CD14-positive monocyte (primary cell): ENCODE measurements around the gene ADAM19. TPM values are rescaled to one million over a fixed set of nuclear protein-coding genes. Genes with fewer than 3 reads are reported as not detected.

Experiments used
- DNase-seq, 3 donors: peaks; one replicate each; pipeline ENCODE4 v3.0.0-alpha.2; 2011 to 2022
- H2AFZ ChIP-seq: 2 replicates; pipeline ENCODE4 v1.6.0; 2012; ENCODE audit warnings: mild to moderate bottlenecking, low read depth, low read length, inconsistent platforms; ENCODE audit not compliant: insufficient read depth, poor library complexity, severe bottlenecking
- H3K27ac ChIP-seq, 2 donors: 1 replicate in 1 of 2; 2 replicates in 1 of 2; pipeline ENCODE4 v1.5.1; 2012 to 2013; ENCODE audit warnings: low read length in 2 of 2, control low read depth in 1 of 2, inconsistent platforms in 1 of 2, low read depth in 1 of 2, mild to moderate bottlenecking in 1 of 2
- H3K27me3 ChIP-seq, 2 donors: one replicate each; pipeline versions ENCODE4 v1.6.0 to v1.6.1; 2011 to 2013; ENCODE audit warnings: low read length in 2 of 2; ENCODE audit not compliant: control insufficient read depth in 2 of 2, insufficient read depth in 2 of 2
- H3K36me3 ChIP-seq, 2 donors: replicated peaks in 1 of 2; 1 replicate in 1 of 2; 2 replicates in 1 of 2; pipeline versions ENCODE4 v1.5.1 to v1.6.1; 2012 to 2013; ENCODE audit warnings: low read length in 2 of 2, control low read depth in 1 of 2, inconsistent platforms in 1 of 2, mild to moderate bottlenecking in 1 of 2; ENCODE audit not compliant: insufficient read depth in 2 of 2, control insufficient read depth in 1 of 2
- H3K4me1 ChIP-seq, 2 donors: 1 replicate in 1 of 2; 2 replicates in 1 of 2; pipeline versions ENCODE4 v1.5.1 to v1.6.1; 2012 to 2013; ENCODE audit warnings: low read length in 2 of 2, control low read depth in 1 of 2, inconsistent platforms in 1 of 2, mild to moderate bottlenecking in 1 of 2, moderate library complexity in 1 of 2; ENCODE audit not compliant: insufficient read depth in 2 of 2, control insufficient read depth in 1 of 2
- H3K4me2 ChIP-seq: replicated peaks from 2 replicates; pipeline ENCODE3; 2012; ENCODE audit warnings: low read length, moderate library complexity, mild to moderate bottlenecking; ENCODE audit not compliant: poor library complexity, severe bottlenecking; ENCODE audit errors: extremely low read depth
- H3K4me3 ChIP-seq, 3 experiments: fragments of 200-600 bp in 1 of 3; sonication (generic) in 1 of 3; replicated peaks in 1 of 3; 1 replicate in 2 of 3; 2 replicates in 1 of 3; pipeline ENCODE4 v1.5.1; 2011 to 2013; ENCODE audit warnings: low read length in 3 of 3, mild to moderate bottlenecking in 3 of 3, control low read depth in 2 of 3, low read depth in 2 of 3, inconsistent platforms in 1 of 3, moderate library complexity in 1 of 3
- H3K79me2 ChIP-seq: 2 replicates; pipeline ENCODE4 v1.6.0; 2012; ENCODE audit warnings: mild to moderate bottlenecking, control low read depth, inconsistent platforms, low read length, moderate library complexity; ENCODE audit not compliant: insufficient read depth
- H3K9ac ChIP-seq: 2 replicates; pipeline ENCODE4 v1.6.0; 2017; ENCODE audit warnings: low read length, mild to moderate bottlenecking; ENCODE audit not compliant: insufficient read depth, poor library complexity, severe bottlenecking
- H3K9me3 ChIP-seq, 2 donors: replicated peaks in 1 of 2; 1 replicate in 1 of 2; 2 replicates in 1 of 2; pipeline versions ENCODE4 v1.5.1 to v1.6.1; 2012 to 2013; ENCODE audit warnings: low read length in 2 of 2, control low read depth in 1 of 2; ENCODE audit not compliant: control insufficient read depth in 1 of 2, insufficient read depth in 1 of 2
- H4K20me1 ChIP-seq: 2 replicates; pipeline ENCODE4 v1.6.0; 2012; ENCODE audit warnings: mild to moderate bottlenecking, low read length, control low read depth, moderate library complexity; ENCODE audit not compliant: insufficient read depth
- H3K27ac Mint-ChIP-seq, 7 donors: one replicate each; pipeline ENCODE4 v1.8.0; 2020; ENCODE audit warnings: mild to moderate bottlenecking in 7 of 7, mixed read lengths in 7 of 7, moderate library complexity in 6 of 7, inconsistent platforms in 2 of 7
- H3K27me3 Mint-ChIP-seq, 3 donors: one replicate each; pipeline ENCODE4 v1.8.0; 2021 to 2022; ENCODE audit warnings: low read depth in 3 of 3, mild to moderate bottlenecking in 3 of 3, mixed read lengths in 3 of 3, moderate library complexity in 3 of 3, inconsistent platforms in 1 of 3
- H3K36me3 Mint-ChIP-seq, 2 donors: one replicate each; pipeline ENCODE4 v1.8.0; 2020; ENCODE audit warnings: mixed read lengths in 2 of 2, inconsistent platforms in 1 of 2, mild to moderate bottlenecking in 1 of 2
- H3K4me1 Mint-ChIP-seq: one replicate; pipeline ENCODE4 v1.8.0; 2020; ENCODE audit warnings: mild to moderate bottlenecking, mixed read lengths
- H3K4me3 Mint-ChIP-seq, 2 donors: one replicate each; pipeline ENCODE4 v1.8.0; 2020; ENCODE audit warnings: mild to moderate bottlenecking in 2 of 2, mixed read lengths in 2 of 2, moderate library complexity in 1 of 2
- H3K9me3 Mint-ChIP-seq, 7 donors: one replicate each; pipeline ENCODE4 v1.8.0; 2020 to 2022; ENCODE audit warnings: mixed read lengths in 7 of 7, mild to moderate bottlenecking in 6 of 7, moderate library complexity in 6 of 7, inconsistent platforms in 2 of 7
- WGBS: methylation state at CpG from one replicate; pipeline ENCODE4 v1.1.5; 2013; ENCODE audit warnings: missing lambda C conversion rate; ENCODE audit not compliant: insufficient coverage; 5-methylcytosine and 5-hydroxymethylcytosine counted together
- intact Hi-C, 2 donors: fragments of 100-400 bp; cut with micrococcal nuclease; formaldehyde crosslinking; loops; one replicate each; pipeline versions ENCODE4 v1.15.0 to v1.15.1; 2023
- polyA plus RNA-seq, 3 donors: library from polyadenylated mRNA; depleted of rRNA in 1 of 3; unstranded in 2 of 3; stranded (reverse) in 1 of 3; fragments of 300-500 nt in 2 of 3; fragments of >200 nt in 1 of 3; fragmentation: Illumina TruSeq in 2 of 3; gene quantifications; 1 replicate in 2 of 3; 2 replicates in 1 of 3; pipeline ENCODE4 v1.2.3, GENCODE V29; 2012 to 2021
- TF ChIP-seq, protein P1 (sequence below): fragments of 200-600 bp; IDR thresholded peaks from one replicate; pipeline ENCODE4 v1.8.0; 2022; ENCODE audit warnings: antibody characterized with exemption, mild to moderate bottlenecking

ADAM19 gene
- polyA plus RNA-seq, 3 donors: 3.0 to 12.7 (median 6.2) TPM

DNA sequence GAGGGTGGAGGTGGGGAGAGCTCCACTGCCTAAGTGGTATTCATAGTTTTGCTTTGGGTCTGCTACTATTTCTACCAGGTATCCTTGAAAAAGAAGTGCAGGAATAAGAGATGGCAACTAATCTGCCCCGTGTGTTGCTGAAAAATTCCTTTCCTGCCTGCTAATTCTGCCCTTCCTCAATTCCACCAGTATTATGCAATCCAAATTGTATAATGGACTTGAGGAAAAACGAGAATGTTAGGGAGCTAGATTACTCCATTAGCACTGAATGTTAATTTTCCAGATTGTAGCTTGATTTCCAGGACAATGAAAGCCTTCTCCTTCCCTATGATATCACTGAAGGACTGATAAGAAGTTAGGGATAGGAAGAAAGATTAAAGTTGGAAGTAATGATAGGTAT, 16.9 kb downstream of the ADAM19 start:
- H3K27ac Mint-ChIP-seq: no peak overlapping the region
- H3K9me3 Mint-ChIP-seq: no peaks in the 10 kb centered on the region
- peak in 1 of 3 donors; percentile 24 for DNase-seq
- Histone ChIP-seq H3K27ac (no peak overlapping the region), H3K79me2 (peaks cover 30% of the 10 kb centered on the region), H3K36me3 (peaks cover 13 to 27% of the 10 kb centered on the region in 2 donors), H3K27me3 (no peaks in the 10 kb centered on the region), H3K9ac (no peak overlapping the region), H3K9me3 (no peaks in the 10 kb centered on the region), H3K4me3 (no peak overlapping the region), H2AFZ (no peak overlapping the region), H4K20me1 (peaks cover 4% of the 10 kb centered on the region), H3K4me1 (peaks cover 60 to 76% of the 10 kb centered on the region in 2 donors), H3K4me2 (no peak overlapping the region)
- TF ChIP-seq, protein P1, sequence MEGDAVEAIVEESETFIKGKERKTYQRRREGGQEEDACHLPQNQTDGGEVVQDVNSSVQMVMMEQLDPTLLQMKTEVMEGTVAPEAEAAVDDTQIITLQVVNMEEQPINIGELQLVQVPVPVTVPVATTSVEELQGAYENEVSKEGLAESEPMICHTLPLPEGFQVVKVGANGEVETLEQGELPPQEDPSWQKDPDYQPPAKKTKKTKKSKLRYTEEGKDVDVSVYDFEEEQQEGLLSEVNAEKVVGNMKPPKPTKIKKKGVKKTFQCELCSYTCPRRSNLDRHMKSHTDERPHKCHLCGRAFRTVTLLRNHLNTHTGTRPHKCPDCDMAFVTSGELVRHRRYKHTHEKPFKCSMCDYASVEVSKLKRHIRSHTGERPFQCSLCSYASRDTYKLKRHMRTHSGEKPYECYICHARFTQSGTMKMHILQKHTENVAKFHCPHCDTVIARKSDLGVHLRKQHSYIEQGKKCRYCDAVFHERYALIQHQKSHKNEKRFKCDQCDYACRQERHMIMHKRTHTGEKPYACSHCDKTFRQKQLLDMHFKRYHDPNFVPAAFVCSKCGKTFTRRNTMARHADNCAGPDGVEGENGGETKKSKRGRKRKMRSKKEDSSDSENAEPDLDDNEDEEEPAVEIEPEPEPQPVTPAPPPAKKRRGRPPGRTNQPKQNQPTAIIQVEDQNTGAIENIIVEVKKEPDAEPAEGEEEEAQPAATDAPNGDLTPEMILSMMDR: no peak
- H3K4me3 Mint-ChIP-seq: no peak overlapping the region
- no CpG with 5 or more reads among the region's 2 CpGs for WGBS
- H3K36me3 Mint-ChIP-seq: peaks cover 35 to 41% of the 10 kb centered on the region in 2 donors
- H3K27me3 Mint-ChIP-seq: peaks cover 0 to 2% (median 2%) of the 10 kb centered on the region in 3 donors
- H3K4me1 Mint-ChIP-seq: peaks cover 73% of the 10 kb centered on the region
- intact Hi-C loops: loop anchor here in 1 of 2 donors (10.0 kb wide), 1 partner anchor 46 kb away; no protein-coding TSS in a partner anchor

DNA sequence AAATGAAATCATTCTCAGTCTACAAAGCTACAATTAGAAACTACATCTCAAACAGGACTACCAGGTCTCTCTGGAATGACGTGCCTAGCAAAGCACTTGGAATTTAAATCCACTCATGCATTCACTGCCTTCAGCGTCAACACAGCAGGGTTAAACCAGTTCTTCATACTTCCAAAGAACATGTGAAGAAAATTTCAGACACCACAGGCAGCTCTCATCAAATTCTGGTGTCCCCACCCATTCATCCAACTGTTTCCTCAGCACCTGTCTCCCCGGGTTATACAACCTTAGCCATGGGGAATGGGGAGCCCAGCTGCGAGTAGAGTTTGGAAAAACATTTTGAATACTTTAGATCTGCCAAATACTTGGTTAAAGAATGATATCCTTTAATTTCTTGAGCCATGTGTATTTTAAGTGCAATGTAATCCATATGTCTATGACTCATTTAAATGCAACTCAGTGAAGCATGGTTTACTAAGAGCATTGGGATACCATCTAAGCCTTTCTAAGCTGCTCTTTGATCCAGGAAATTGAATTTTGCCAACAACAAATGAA, 17.5 kb downstream of the ADAM19 start:
- Histone ChIP-seq H2AFZ (no peak overlapping the region), H3K9ac (no peak overlapping the region), H4K20me1 (peaks cover 4% of the 10 kb centered on the region), H3K9me3 (no peaks in the 10 kb centered on the region), H3K4me3 (no peak overlapping the region), H3K27me3 (no peaks in the 10 kb centered on the region), H3K79me2 (peaks cover 34% of the 10 kb centered on the region), H3K4me1 (peaks cover 58 to 78% of the 10 kb centered on the region in 2 donors), H3K36me3 (peaks cover 8 to 22% of the 10 kb centered on the region in 2 donors), H3K4me2 (no peak overlapping the region), H3K27ac (no peak overlapping the region)
- TF ChIP-seq, protein P1: no peak
- Mint-ChIP-seq H3K4me1 (peaks cover 68% of the 10 kb centered on the region), H3K36me3 (peaks cover 30 to 36% of the 10 kb centered on the region in 2 donors), H3K27ac (no peak overlapping the region), H3K27me3 (peaks cover 0 to 2% (median 2%) of the 10 kb centered on the region in 3 donors), H3K4me3 (no peak overlapping the region), H3K9me3 (no peaks in the 10 kb centered on the region)
- intact Hi-C loops: loop anchor here in 1 of 2 donors (10.0 kb wide), 1 partner anchor 47 kb away; no protein-coding TSS in a partner anchor
- DNase-seq: no peak
- WGBS: 88% methylated on average over 2 of the region's 4 CpGs
